ENCODE data around the gene SOBP. TPM values are rescaled to one million over a fixed set of nuclear protein-coding genes. Genes with fewer than 3 reads are reported as not detected.
A peak's percentile ranks its signal among the peaks of the same experiment; 100 is the strongest.
"Not testable (repeated sequence)": the region's sequence is repeated elsewhere in the genome, so short reads cannot be mapped to it uniquely, and the experiment has no call there.

SOBP gene
- total and polyA plus RNA-seq, 4 donors = 8.2 to 20.2 (median 13.8) TPM

DNA sequence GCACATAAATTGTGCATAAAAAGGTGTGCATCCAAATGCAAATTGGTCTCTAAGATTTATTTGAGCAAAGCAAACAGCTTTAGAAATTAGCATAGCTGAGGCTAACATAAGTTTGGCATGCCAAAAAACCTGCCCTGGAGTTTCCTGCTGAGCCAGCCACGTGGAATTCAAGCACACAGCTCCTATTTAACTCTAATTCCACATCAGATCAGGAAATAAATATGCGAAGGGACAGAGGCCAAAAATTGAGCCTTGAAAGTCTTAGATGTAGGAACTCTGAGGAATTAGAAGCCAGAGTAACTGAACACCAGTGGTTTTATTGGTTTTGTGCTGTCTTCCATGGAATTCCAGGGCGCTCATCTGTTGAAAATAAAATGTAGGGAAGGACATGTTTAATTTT, 19.6 kb downstream of the SOBP start:
- no peaks in the 10 kb centered on the region for H3K36me3 ChIP-seq (ENCODE audit: control insufficient read depth in 1 of 2, insufficient read depth in 2 of 2, low read length in 1 of 2)
- H3K27me3 ChIP-seq (ENCODE audit: control insufficient read depth in 1 of 2, insufficient read depth in 2 of 2, low read length in 1 of 2) = no peaks in the 10 kb centered on the region
- ATAC-seq (ENCODE audit: low FRiP score) (no peak), DNase-seq (no peak)
- 0 to 5% methylated on average over 3 of the region's 3 CpGs for WGBS, 2 donors
- no peak overlapping the region for H3K27ac ChIP-seq (ENCODE audit: low read depth in 1 of 2, low read length in 2 of 2)
- H3K4me3 ChIP-seq (ENCODE audit: low read length in 2 of 2) = no peak overlapping the region
- intact Hi-C loops (cut with DNase I) = no loop called here
- no peaks in the 10 kb centered on the region for H3K9me3 ChIP-seq (ENCODE audit: control insufficient read depth, low read length)
- H3K4me1 ChIP-seq (ENCODE audit: control insufficient read depth in 1 of 2, insufficient read depth in 2 of 2, low read length in 2 of 2) = peaks cover 0 to 2% of the 10 kb centered on the region in 2 donors

DNA sequence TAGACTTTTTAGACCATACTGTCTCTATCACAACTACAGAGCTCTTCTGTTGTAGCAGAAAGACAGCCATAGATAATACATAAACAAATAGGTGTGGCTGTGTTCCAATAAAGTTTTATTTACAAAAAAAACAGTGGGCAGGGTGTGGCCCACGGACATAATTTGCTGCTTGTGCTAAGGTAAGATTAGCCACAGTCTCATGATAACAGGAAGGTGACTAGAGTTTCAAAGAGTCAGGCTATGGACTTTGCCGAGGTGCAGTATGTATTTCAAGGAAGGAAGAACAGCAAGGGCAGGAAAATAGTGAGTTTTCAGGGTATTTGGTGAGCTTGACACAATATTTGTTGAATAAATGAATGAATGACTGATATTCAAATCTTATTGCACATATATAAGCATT, 20.2 kb downstream of the SOBP start:
- no peak overlapping the region for H3K4me3 ChIP-seq (ENCODE audit: low read length in 2 of 2)
- intact Hi-C loops (cut with DNase I) = no loop called here
- H3K27ac ChIP-seq (ENCODE audit: low read depth in 1 of 2, low read length in 2 of 2) = no peak overlapping the region
- H3K36me3 ChIP-seq (ENCODE audit: control insufficient read depth in 1 of 2, insufficient read depth in 2 of 2, low read length in 1 of 2) = no peaks in the 10 kb centered on the region
- ATAC-seq (ENCODE audit: low FRiP score) = no peak
- H3K4me1 ChIP-seq (ENCODE audit: control insufficient read depth in 1 of 2, insufficient read depth in 2 of 2, low read length in 2 of 2) = peaks cover 0 to 2% of the 10 kb centered on the region in 2 donors
- 77 to 84% methylated on average over 2 of the region's 2 CpGs for WGBS, 2 donors
- no peak for DNase-seq
- H3K27me3 ChIP-seq (ENCODE audit: control insufficient read depth in 1 of 2, insufficient read depth in 2 of 2, low read length in 1 of 2) = no peaks in the 10 kb centered on the region
- H3K9me3 ChIP-seq (ENCODE audit: control insufficient read depth, low read length) = no peaks in the 10 kb centered on the region

DNA sequence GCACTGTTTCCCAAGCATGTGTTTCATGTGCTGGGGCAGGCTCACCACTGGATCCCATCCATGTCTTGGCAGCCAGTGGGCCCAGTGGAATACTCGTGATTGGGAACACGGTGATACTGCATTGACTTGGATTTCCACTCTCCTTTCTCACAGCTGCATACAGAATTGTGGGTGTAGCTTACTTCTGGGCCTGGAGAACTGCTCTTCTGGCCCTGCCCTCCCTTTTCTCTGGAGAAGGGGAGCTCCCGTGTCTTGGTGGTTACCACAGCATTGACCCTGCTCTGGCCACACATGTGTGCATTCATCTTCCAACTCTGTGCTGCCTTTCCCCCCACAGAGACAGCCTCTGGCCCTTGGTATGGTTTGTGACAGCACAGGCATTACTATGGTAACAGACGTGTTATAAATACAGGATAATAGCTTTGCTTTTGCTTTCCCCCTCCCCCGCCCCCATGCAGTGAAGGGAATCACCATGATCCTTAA, 21.6 kb downstream of the SOBP start:
- DNase-seq (peak; percentile 63 to 78), ATAC-seq (ENCODE audit: low FRiP score) (peak; percentile 88)
- 14 to 18% methylated on average over 5 of the region's 5 CpGs for WGBS, 2 donors
- no peak overlapping the region for H3K27ac ChIP-seq (ENCODE audit: low read depth in 1 of 2, low read length in 2 of 2)
- no peak overlapping the region for H3K4me3 ChIP-seq (ENCODE audit: low read length in 2 of 2)
- intact Hi-C loops (cut with DNase I) = no loop called here
- no peaks in the 10 kb centered on the region for H3K9me3 ChIP-seq (ENCODE audit: control insufficient read depth, low read length)
- peaks cover 0 to 2% of the 10 kb centered on the region in 2 donors for H3K4me1 ChIP-seq (ENCODE audit: control insufficient read depth in 1 of 2, insufficient read depth in 2 of 2, low read length in 2 of 2)
- no peaks in the 10 kb centered on the region for H3K27me3 ChIP-seq (ENCODE audit: control insufficient read depth in 1 of 2, insufficient read depth in 2 of 2, low read length in 1 of 2)
- H3K36me3 ChIP-seq (ENCODE audit: control insufficient read depth in 1 of 2, insufficient read depth in 2 of 2, low read length in 1 of 2) = no peaks in the 10 kb centered on the region

DNA sequence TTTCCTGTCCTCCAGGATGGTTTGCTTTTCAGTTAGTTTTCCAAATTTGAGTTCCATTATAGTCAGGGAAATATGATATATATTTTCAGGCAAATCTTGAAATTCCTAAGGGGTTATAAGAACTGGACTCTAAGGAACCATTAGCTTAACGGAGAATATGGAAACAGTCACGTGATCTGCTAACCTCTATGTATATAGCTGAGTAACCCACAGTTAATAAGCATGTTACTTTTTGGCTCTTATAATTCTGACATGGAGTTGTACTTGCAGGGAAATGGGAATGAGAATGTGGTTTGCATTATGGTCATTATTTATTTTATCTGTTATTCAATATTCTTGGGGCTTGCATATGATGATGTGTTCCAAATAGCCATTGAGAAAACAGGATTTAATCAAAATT, 23.3 kb downstream of the SOBP start:
- Histone ChIP-seq H3K4me1 (ENCODE audit: control insufficient read depth in 1 of 2, insufficient read depth in 2 of 2, low read length in 2 of 2) (peaks cover 0 to 2% of the 10 kb centered on the region in 2 donors), H3K27me3 (ENCODE audit: control insufficient read depth in 1 of 2, insufficient read depth in 2 of 2, low read length in 1 of 2) (no peaks in the 10 kb centered on the region), H3K36me3 (ENCODE audit: control insufficient read depth in 1 of 2, insufficient read depth in 2 of 2, low read length in 1 of 2) (peaks cover 0 to 2% of the 10 kb centered on the region in 2 donors), H3K9me3 (ENCODE audit: control insufficient read depth, low read length) (no peaks in the 10 kb centered on the region), H3K27ac (ENCODE audit: low read depth in 1 of 2, low read length in 2 of 2) (no peak overlapping the region), H3K4me3 (ENCODE audit: low read length in 2 of 2) (no peak overlapping the region)
- intact Hi-C loops (cut with DNase I) = no loop called here
- no peak for ATAC-seq (ENCODE audit: low FRiP score)
- WGBS, 2 donors = 62 to 63% methylated on average over 2 of the region's 2 CpGs
- no peak for DNase-seq

DNA sequence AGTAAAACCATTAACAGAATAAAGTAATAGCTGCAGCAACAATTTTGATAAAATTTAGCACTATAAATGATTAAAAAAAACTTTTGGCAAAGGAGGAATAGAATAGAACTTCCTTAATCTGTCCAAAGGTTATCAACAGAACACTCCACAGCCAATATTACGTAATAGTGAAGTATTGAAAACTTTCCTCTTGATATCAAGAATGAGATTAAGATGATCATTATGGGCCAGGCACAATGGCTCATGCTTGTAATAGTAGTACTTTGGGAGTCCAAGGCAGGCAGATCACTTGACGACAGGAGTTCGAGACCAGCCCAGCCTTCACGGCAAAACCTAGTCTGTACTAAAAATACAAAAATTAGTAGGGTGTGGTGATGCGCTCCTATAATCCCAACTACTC, 26.0 kb downstream of the SOBP start:
- H3K27me3 ChIP-seq (ENCODE audit: control insufficient read depth in 1 of 2, insufficient read depth in 2 of 2, low read length in 1 of 2) = no peaks in the 10 kb centered on the region
- H3K27ac ChIP-seq (ENCODE audit: low read depth in 1 of 2, low read length in 2 of 2) = no peak overlapping the region
- H3K4me1 ChIP-seq (ENCODE audit: control insufficient read depth in 1 of 2, insufficient read depth in 2 of 2, low read length in 2 of 2) = peaks cover 0 to 2% of the 10 kb centered on the region in 2 donors
- intact Hi-C loops (cut with DNase I) = no loop called here
- no peak for ATAC-seq (ENCODE audit: low FRiP score)
- WGBS, 2 donors = 99% methylated on average over 5 of the region's 5 CpGs
- no peaks in the 10 kb centered on the region for H3K9me3 ChIP-seq (ENCODE audit: control insufficient read depth, low read length)
- peaks cover 2% of the 10 kb centered on the region in 2 donors for H3K36me3 ChIP-seq (ENCODE audit: control insufficient read depth in 1 of 2, insufficient read depth in 2 of 2, low read length in 1 of 2)
- no peak for DNase-seq
- H3K4me3 ChIP-seq (ENCODE audit: low read length in 2 of 2) = no peak overlapping the region

DNA sequence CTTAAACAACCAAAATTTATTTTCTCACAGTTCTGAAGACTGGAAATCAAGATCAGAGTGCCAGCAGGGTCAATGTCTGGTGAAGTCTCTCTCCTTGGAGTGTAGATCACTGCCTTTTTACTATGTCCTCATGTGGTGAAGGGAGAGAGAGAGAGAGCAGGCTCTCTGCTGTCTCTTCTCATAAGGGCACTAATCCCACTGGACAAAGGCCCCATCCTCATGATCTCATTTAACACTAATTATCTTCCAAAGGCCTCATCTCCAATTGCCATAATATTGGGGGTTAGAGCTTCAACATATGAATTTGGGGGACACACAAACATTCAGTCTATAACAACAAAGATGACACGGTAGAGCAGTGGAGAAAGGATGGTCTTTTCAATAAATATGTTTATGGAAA, 27.4 kb downstream of the SOBP start:
- Histone ChIP-seq H3K4me1 (ENCODE audit: control insufficient read depth in 1 of 2, insufficient read depth in 2 of 2, low read length in 2 of 2) (no peaks in the 10 kb centered on the region), H3K4me3 (ENCODE audit: low read length in 2 of 2) (no peak overlapping the region), H3K9me3 (ENCODE audit: control insufficient read depth, low read length) (no peaks in the 10 kb centered on the region), H3K27ac (ENCODE audit: low read depth in 1 of 2, low read length in 2 of 2) (no peak overlapping the region), H3K27me3 (ENCODE audit: control insufficient read depth in 1 of 2, insufficient read depth in 2 of 2, low read length in 1 of 2) (no peaks in the 10 kb centered on the region), H3K36me3 (ENCODE audit: control insufficient read depth in 1 of 2, insufficient read depth in 2 of 2, low read length in 1 of 2) (peaks cover 2% of the 10 kb centered on the region in 2 donors)
- intact Hi-C loops (cut with DNase I) = no loop called here
- ATAC-seq (ENCODE audit: low FRiP score) (no peak), DNase-seq (no peak)
- WGBS, 2 donors = 99 to 100% methylated on average over 1 of the region's 1 CpG

DNA sequence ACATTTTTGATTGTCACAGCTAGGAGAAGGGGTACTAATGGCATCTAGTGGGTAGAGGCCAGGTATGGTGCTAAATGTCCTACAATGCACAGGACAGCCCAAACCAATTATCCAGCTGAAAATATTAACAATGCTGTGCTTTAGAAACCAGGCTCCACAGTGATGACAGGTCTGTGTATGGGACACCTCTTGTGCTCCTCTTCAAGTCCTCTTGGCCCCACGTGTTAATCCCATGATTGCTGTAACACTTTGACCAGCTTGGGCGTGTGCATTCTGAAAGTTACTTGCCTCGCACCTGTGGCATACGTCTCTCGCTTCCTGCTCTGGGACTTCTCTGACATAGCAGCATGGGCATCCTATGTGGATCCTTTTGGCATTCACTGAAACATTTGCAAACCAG, 29.3 kb downstream of the SOBP start:
- H3K27ac ChIP-seq (ENCODE audit: low read depth in 1 of 2, low read length in 2 of 2); H3K4me1 ChIP-seq (ENCODE audit: control insufficient read depth in 1 of 2, insufficient read depth in 2 of 2, low read length in 2 of 2); H3K36me3 ChIP-seq (ENCODE audit: control insufficient read depth in 1 of 2, insufficient read depth in 2 of 2, low read length in 1 of 2); H3K4me3 ChIP-seq (ENCODE audit: low read length in 2 of 2); H3K27me3 ChIP-seq (ENCODE audit: control insufficient read depth in 1 of 2, insufficient read depth in 2 of 2, low read length in 1 of 2); ATAC-seq (ENCODE audit: low FRiP score); DNase-seq; H3K9me3 ChIP-seq (ENCODE audit: control insufficient read depth, low read length); intact Hi-C loops (cut with DNase I): not testable (repeated sequence)
- 93 to 94% methylated on average over 5 of the region's 5 CpGs for WGBS, 2 donors

- H3K4me1 ChIP-seq (ENCODE audit: control insufficient read depth in 1 of 2, insufficient read depth in 2 of 2, low read length in 2 of 2); H3K9me3 ChIP-seq (ENCODE audit: control insufficient read depth, low read length); H3K27ac ChIP-seq (ENCODE audit: low read depth in 1 of 2, low read length in 2 of 2); ATAC-seq (ENCODE audit: low FRiP score); H3K36me3 ChIP-seq (ENCODE audit: control insufficient read depth in 1 of 2, insufficient read depth in 2 of 2, low read length in 1 of 2); H3K4me3 ChIP-seq (ENCODE audit: low read length in 2 of 2); H3K27me3 ChIP-seq (ENCODE audit: control insufficient read depth in 1 of 2, insufficient read depth in 2 of 2, low read length in 1 of 2); DNase-seq; intact Hi-C loops (cut with DNase I): not testable (repeated sequence)
- 0% methylated on average over 1 of the region's 2 CpGs for WGBS, 2 donors
Measured at GRCh38 chr6:107520706-107521105, 30.8 kb downstream of the SOBP start.

DNA sequence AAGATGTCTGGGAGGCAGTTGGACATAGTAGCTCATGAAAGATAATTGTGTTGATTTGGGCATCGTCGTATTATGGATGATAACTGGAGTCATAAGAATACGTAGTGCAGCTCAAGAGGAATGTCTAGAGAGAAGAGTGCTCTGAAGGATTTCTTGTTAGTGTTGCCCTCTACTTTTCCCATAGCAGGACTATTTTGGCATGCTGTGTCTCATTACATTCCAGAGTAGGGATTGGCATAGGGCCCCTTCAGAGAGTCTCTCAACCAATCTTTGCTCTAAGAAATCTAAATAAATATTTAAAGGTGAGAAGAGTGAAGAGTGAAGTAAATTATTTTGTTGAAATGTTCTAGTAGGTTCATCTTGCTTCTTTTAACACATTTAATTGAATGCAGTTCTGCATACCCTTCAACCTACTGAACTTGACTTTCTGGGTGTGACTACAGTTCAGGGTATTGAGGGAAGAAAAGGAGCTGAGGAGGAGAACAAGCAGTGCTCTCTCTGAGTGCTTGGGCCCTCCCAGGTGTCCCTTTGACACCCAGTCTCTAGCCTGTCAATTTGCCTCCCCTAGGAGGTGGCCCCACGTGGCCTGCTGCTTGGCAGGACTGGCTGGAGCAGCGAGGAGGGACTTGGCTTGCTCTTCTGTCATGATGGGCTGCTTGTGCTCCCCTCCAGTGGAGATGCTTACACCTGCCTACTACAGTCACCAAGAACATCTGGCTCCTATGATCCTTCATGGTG, 33.3 kb downstream of the SOBP start:
- intact Hi-C loops (cut with DNase I) = no loop called here
- Histone ChIP-seq H3K36me3 (ENCODE audit: control insufficient read depth in 1 of 2, insufficient read depth in 2 of 2, low read length in 1 of 2) (peaks cover 0 to 2% of the 10 kb centered on the region in 2 donors), H3K27ac (ENCODE audit: low read depth in 1 of 2, low read length in 2 of 2) (no peak overlapping the region), H3K4me1 (ENCODE audit: control insufficient read depth in 1 of 2, insufficient read depth in 2 of 2, low read length in 2 of 2) (peaks cover 0 to under 1% of the 10 kb centered on the region in 2 donors), H3K27me3 (ENCODE audit: control insufficient read depth in 1 of 2, insufficient read depth in 2 of 2, low read length in 1 of 2) (no peaks in the 10 kb centered on the region), H3K9me3 (ENCODE audit: control insufficient read depth, low read length) (no peaks in the 10 kb centered on the region), H3K4me3 (ENCODE audit: low read length in 2 of 2) (no peak overlapping the region)
- ATAC-seq (ENCODE audit: low FRiP score) = no peak
- DNase-seq = no peak
- 63 to 67% methylated on average over 5 of the region's 5 CpGs for WGBS, 2 donors

Measured in aorta (tissue), 5 donors.